GM21825 (cell line): ENCODE measurements around the gene DACT3.

Source experiments
- ATAC-seq: cut with Tn5 transposase; IDR thresholded peaks from one replicate; pipeline ENCODE4 v1.9.1; 2021; ENCODE audit warnings: mild to moderate bottlenecking, moderate library complexity; ENCODE audit not compliant: unreplicated experiment

The DACT3 gene

DNA sequence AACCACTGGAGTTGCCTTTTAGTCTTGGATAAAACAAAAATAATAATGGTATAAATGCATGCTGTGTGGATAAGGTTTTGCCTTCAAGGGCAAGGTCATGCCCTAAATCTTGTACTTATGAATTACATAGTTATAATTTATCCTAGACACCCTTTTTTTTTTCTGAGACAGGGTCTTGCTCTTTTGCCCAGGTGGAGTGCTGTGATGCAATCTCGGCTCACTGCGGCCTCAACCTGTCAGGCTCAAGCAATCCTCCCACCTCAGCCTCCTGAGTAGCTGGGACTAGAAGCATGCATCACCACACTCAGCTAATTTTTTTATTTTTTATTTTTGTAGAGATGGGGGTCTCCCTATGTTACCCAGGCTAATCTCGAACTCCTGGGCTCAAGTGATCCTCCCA is 7.7 kb upstream of the DACT3 start:
- ATAC-seq = no peak

DNA sequence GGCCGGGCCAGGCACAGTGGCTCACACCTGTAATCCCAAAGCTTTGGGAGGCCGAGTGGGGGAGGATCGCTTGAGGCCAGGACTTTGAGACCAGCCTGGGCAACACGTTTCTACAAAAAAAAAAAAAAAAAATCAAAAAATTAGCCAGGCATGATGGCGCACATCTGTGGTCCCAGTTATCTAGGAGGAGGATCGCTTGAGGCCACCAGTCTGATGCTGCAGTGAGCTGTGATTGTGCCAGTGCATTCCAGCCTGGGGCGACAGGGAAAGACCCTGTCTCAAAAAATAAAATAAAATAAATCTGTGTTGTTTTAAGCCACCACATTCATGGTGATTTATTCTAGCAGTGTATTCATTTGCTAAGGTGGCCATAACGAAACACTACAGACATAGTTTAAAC is 4.1 kb upstream of the DACT3 start:
- no peak for ATAC-seq

DNA sequence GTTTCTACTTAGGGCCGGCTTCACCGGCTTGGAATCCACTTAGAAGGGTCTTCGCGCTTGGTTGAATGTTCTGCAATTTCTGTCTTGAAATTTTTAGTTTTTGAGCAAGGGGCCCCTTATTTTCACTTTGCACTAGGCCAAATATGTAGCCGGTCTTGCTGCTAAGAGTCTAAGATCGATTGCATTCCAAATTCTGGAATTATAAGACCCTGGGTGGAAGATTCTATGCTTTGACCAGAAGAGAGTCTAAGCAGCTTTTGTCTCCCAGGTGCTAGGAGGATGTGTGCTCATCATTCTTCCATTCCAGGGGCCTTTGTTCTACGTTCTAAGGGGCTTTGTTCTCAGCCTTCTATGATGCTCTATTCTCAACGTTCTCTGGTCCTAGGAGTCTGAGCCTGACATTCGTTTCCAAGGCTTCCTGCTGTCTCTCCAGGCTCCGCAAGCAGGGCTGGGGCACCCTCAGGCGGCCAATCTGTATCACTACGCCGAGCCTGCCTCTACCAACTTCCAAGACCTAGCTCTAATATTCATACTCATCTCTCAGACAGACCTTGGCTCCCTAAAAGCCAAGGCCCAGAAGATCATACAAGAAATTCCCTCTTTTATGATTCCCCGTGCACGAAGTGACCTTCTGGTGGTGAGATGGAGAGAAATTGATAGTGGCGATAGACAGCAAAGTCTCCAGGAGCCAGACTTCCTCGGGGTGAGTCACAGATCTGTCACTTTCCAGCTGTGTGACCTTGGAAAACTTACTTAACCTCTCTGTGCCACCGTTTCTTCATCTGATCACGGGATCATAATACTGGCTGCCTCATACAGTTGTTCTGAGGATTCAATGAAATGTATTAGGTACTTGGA is 982 bp upstream of the DACT3 start:
- ATAC-seq = no peak

DNA sequence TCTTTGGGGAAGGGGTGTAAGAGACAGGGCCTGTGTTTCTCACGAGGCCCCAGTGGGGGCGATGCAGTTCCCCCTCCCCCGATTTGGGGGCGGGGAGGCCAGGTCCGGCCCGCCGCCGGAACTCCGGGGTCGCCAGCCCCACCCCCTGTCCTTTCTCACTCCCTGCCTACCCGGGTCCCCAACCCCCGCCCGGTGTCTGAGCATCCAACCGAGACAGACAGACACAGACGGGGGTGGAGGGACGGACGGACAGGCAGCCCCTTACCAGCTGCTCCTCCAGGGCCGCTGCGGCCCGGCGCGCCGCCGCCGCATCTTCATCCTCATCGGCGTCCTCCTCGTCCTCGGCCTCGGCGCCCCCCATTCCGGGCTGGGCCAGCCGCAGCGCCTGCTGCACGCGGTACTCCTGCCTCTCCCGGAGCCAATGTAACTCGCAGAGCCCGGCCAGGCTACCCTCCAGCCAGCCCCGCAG is 397 bp downstream of the DACT3 start:
- ATAC-seq = peak; percentile 0

DNA sequence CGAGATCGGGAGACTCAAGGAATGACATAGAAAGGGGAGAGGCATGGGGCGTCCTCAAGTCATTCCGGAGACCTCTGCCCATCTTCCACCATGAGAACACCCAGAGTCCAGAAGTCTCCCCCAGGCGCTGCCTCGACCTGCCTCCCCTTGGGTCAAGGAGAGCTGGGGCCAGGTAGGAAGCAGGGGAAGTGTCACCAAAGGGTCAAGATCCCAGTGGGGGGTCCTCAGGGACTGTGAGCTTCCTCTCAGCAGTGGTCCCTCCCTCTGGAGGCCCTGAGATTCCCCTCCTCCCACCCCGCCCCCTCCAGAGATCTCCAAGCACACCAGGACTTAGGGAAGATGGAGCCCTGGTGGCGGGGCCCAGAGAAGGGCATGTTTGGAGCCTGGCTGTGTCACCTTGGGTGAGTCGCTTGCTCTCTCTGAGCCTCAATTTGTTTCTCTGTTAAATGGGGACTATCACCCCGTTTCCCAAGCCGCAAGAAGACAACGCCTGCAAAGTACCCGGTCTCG is 919 bp downstream of the DACT3 start:
- ATAC-seq = no peak

DNA sequence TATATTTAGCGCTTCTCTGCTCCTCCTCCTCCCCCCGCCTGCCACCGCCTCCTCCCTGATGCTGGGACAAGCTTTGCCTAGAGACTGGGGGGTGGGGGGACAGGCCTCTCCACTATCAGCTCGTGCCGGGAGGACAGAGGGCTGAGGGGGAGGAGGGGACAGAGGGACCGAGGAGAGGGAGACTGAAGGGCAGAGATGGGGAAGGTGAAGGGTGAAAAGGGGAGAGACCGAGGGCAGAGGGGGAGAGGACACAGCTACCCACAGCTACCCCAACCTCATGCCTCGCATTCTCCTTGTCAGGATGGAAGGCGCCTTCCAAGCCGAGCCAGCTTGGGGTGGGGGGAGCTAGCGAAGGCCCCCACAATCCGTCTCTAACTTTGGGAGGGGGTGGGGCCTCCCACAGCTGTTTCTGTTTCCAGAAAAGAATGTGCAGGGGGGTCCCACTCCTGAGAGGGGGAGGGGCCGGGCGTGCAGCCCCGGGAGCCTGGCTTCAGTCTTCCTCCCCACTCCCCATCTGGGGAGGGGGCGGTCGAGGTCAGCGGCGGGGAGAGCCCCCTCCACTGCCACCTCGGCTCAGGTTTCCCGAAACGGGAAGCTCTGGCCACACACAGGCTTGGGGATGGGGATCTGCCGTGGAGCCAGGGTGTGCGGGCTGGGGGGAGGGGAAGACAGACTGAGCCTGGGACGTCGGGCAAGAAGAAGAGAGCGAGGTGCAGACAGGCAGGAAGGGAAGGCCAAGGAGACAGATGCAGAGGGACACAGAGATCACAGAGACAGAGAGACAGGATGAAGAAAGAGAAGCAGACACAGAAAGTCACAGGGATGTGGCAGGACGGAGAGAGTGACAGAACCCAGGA is 1.6 kb downstream of the DACT3 start:
- no peak for ATAC-seq

DNA sequence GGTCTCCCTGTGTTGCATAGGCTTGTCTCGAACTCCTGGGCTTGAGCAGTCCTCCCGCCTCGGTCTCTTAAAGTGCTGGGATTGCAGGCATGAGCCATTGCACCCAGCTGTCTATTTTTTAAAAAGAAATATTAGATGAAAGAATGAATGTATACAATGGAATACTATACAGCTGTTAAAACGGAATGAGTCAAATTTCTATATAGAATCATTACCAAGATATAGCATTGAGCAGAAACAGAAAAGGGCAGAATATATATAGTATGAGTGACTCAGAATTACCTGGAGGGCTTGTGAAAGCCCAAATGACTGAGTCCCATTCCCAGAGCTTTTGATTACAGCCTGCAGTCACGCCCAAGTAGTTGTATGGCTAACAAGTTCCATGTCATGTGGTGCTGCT is 4.4 kb downstream of the DACT3 start:
- no peak for ATAC-seq

DNA sequence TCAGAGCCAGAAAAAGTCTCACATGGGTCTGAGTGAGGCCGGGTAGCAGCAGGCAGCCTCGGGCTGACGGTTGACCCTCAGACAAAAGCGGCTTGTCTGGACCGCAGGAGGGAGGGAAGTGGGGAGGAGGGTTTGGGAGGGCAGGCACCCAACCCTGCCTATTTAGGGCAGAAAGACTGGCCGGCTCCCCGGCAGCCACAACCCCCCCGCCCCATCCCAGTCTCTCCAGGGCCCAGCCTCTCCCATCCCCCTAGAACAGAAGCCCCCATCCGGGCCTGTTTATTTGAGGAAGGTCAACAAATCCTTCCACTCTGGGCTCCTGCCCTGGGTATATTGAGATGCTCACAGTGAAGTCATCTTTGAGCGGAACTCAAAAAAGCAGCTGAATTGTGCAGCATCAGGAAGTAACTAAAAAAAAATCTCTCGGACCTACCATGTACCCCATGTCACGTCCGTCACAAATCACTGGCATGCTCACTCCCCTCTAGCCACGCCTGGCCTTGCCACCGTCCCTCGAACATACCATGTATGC is 6.3 kb downstream of the DACT3 start:
- no peak for ATAC-seq

DNA sequence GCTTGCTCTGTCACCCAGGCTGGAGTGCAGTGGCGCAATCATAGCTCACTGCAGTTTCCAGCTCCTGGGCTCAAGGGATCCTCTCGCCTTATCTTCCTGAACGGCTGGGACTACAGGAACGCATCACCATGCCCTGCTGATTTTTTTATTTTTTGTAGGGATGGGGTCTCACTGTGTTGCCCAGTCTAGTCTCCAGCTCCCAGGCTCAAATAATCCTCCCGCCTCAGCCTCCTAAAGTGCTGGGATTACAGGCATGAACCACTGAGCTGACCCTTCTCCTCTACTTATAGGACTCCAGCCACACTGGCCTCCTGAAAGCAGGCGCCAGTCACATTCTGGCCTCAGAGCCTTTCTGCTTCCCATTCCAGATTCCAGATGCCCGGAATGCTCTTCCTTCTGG is 10.5 kb downstream of the DACT3 start:
- ATAC-seq = no peak

DNA sequence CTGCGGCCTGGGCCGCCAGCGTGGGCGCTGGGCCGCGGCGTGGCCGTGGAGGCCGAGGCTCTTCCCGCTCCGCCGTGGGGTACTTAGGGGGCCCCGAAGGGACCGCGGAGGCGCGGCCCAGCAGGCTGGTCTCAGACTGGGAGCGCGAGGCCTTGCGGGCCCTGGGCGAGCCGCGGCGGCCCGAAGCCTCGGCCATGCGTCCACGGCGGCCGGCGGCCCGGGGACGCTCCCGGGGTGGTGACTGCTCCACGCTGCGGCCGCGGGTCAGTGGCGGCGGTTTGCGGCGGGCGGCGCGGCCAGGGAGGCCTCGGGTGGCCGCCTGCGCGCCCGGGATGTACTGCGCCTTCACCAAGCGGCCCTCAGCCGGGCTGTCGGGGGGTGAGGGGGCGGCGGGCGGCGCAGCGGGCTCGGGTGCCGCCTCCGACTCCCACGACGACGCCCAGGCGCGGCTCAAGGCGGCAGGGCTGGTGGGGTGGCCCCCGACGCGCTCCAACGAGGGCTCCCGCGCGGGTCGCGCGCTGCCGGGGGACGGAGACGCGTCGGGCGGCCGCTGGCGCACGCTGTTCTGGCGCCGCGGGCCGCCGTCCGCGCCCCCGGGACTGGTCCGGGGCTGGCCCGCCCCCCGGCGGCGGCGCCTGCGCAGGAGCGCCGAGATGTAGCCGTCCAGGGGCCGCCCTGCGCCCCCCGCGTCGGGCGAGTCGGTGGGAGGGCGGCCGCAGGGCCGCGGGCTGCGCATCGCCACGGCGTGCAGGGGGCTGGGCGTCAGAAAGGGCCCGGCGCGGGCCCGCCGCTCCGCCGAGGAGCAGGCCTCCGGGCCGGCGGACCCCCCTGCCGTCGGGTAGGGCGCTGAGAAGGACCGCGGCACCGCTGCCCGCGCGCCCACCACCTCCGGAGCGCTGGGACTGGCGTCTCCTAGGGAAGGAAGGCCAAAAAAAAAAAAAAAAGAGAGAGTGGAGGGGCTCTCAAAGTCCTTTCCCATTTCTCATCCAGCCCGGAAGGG is 11.7 kb downstream of the DACT3 start:
- no peak for ATAC-seq

DNA sequence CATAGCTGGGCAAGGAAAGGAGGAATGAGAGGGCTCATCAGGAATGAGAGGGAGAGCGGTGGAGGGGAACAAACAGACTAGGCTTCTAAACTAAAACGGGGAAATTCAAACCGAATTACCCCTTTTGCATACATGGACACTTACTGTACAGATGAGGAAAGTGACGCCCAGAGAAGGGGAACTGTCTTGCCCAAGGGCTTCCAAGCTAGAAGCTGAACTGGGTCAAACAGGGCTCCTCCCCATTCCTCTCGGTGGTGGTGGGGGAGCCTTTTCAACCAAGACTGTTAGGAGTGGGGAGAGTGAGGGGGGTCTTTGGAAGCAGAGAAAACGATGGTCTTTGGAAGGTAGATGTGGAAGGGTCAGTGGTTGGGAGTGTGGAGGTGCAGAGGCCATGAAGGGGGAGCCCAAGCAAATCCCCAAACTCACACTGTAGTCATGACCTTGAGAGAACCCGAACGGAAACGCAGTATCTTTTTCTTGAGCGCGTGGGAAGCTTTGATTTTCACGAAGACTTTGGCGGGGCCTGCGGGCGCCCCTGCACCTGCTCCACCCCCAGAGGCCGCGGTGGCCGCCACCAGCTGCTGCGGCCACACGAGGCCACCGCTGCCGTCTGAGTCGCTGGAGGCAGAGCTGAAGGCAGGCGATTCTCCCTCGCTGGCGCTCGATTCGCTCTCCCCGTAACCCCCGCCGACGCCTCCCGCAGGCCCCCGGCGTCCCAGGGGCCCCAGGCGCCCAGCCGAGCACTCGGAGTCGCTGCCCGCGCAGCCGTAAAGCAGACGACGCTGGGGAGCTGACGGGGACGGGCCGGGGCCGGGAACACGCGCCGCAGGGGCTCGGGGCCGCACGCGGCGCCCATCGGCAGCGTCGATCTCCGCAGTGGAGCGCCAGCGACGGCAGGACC is 12.7 kb downstream of the DACT3 start:
- no peak for ATAC-seq

DNA sequence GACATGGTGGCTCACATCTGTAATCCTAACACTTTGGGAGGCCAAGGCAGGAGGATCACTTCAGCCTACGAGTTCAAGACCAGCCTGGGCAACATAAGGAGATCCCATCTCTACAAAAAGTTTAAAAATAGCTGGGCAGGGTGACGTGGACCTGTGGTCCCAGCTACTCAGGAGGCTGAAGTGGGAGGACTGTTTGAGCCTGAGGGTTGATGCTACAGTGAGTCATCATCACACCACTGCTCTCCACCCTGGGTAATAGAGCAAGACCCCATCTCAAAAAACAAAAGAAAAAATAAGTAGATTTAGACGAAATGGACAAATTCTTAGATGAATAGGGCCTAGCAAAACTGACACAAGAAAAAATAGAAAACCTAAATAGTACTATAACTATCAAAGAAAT is 14.6 kb downstream of the DACT3 start:
- no peak for ATAC-seq

DNA sequence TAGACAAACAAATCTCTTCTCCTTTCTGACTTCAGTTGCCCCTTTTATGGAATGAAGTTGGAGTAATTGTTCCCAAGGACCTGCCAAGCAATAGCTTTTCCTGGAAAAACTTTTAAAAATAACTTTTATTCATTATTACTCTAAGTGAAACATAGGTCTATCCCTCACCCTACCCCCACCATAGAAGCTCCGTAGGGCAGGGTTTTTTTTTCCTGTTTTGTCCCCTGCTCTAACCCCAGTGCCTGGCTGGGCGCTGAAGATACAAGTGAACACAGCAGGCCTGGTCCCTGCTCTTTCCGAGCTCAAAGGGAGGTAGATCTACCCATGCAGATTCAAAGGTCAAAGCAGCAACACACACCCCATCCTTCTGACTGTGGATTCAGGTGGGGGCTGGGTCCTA is 16.3 kb downstream of the DACT3 start:
- ATAC-seq = no peak

DNA sequence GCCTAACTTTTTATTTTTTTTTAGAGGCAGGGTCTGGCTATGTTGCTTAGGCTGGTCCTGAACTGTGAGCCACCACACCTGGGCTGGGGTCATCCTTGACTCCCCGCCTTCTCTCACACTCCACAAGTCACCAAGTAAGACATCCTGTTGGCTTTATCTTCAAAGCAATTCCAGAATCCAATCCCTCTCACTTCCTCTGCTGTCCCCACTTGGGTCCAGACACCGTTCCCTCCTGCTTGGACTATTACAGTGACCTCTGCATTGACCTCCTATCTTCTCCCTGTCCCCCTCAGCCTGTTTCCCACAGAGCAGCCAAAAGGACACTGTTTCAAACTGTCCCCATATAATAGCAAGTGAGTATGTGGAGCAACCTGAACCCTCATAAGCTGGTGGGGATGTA is 20.3 kb downstream of the DACT3 start:
- ATAC-seq = no peak

DNA sequence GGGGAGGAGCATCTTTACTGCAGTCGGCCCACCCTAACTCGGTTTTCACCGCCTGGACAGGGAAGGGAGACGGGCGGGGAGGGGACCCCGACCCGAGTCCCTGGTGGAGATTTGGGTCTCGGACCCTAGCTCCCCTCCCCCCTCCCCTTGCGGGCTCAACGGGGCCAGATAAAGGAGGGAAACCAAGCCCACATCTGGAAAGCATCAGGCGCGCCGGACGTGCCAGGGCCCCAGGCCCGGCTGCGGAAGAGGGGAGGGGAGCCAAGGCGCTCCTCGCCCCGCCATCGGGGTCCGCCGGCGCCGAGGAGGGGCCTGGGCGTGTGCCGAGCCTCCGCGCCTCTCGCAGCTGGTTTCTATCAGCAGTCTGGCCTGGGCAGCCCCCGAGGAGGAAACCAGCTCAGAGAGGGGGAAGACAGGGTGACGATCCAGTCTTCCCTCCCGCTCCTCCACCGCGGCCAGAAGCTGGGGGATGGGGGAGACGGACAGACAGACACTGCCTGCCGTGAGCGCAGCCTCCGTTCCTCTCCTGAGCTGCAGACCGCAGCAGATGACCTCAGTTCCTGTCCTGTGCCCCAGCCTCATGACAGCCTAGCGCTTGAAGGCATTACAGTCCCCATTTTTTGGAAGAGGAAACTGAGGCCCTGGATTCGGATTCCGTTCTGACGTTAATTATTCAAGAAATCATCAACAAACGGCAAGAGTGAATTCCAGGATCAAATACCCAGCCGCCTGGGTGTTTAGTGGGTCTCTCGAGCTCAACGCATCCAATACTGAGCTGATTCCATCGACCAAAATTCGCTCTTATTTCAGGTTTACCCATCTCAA is 21.4 kb downstream of the DACT3 start:
- ATAC-seq = no peak

DNA sequence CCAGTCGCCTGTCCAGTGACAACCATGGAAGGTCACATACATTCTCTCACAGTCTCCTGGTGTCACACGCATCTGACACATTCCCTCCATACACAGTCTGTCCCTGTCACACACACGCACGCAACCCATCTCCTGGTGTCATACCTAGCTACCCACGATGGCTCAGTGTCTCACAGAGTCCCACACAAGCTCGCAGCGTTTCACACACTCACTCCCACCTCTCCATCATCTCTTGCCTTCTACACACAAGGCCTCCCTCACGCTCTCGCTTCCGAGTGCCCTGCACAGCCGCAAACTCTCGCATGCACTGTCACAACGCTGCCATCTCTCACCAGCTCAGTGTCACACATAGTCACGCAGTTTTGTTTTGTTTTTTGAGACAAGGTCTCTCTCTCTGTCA is 23.8 kb downstream of the DACT3 start:
- no peak for ATAC-seq

DNA sequence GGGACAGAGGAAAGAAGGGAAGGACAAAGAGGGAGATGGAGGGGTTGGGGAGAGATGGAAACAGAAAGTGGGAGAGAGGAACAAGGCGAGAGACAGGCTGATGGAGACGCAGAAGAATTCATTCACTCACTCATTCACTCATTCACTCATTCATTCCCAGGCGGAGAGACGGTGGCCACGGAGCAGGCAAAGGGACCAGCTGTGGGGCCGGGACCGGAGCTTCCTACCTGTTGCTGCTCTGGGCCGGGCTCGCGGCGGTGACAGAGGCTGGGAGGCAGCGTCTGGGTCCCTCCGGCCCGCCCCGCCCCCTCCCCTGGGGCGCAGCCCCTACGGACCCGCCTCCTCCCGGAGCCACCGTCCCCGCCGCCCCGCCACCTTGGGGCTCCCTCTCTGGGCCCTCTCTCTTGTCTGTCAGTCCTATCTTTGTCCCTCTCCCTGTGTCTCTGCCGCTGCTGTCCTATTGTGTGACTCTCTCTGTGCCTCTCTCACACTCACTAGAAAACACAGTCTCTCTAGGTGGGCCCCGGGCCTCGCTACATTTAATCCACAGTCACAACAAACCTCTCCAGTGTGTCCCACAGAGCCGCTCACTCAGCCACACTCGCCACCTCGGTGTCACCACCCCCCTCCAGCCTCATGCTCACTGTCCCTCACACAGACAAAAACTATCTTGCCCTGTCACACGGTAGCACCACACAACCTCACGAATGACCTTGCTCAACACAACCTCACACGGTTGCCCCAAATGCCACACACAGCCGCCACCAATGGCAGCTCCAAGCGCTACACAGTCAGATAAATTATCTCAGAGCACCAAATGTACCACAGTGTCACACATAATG is 24.8 kb downstream of the DACT3 start, which contains the start of gene GNG8:
Gene GNG8, minus strand, starts transcription at position 283 of the 842 bp plus-strand sequence. CDS start 1,520 bp downstream, outside the sequence.
- ATAC-seq = no peak
